PC-3 (cell line): ENCODE measurements around the gene GNG8. TPM values are rescaled to one million over a fixed set of nuclear protein-coding genes. Genes with fewer than 3 reads are reported as not detected.

Experiments used
- ATAC-seq: fragments of 200-7000 bp; cut with Tn5 transposase; 2 replicates; pipeline ENCODE4 v1.9.1; 2020; ENCODE audit warnings: mild to moderate bottlenecking, moderate library complexity
- BruUV-seq: library from RNA; stranded (reverse); fragments of 400-500 nt; replicated peaks from 2 replicates; lab custom pipeline; 2021; lab: Mats Ljungman, UMichigan
- CTCF ChIA-PET: fragments of 300-600 bp; sonication (Branson Sonifier 250); formaldehyde crosslinking; loops from one replicate; lab custom pipeline; 2022; ENCODE audit warnings: antibody characterized with exemption; lab: Charles Lee
- POLR2A ChIA-PET: fragments of 300-600 bp; sonication (Branson Sonifier 250); formaldehyde crosslinking; loops from one replicate; lab custom pipeline; 2022; ENCODE audit warnings: antibody characterized with exemption; ENCODE audit not compliant: unreplicated experiment; lab: Charles Lee
- DNase-seq: peaks from one replicate; pipeline ENCODE4 v3.0.0-alpha.2; 2015
- H2AFZ ChIP-seq: fragments of 300-600 bp; sonication (generic); 2 replicates; pipeline ENCODE4 v1.6.0; 2016; ENCODE audit warnings: antibody characterized with exemption, low read length
- H3F3A ChIP-seq: fragments of 300-600 bp; sonication (generic); one replicate; pipeline ENCODE4 v1.6.0; 2017; ENCODE audit warnings: antibody characterized with exemption, low read length, control low read depth, mild to moderate bottlenecking; ENCODE audit not compliant: unreplicated experiment
- H3K27ac ChIP-seq: fragments of 300-600 bp; sonication (generic); 2 replicates; pipeline ENCODE4 v1.5.1; 2016; ENCODE audit warnings: mild to moderate bottlenecking, low read length
- H3K27me3 ChIP-seq: fragments of 300-600 bp; sonication (generic); 2 replicates; pipeline ENCODE4 v1.6.1; 2016; ENCODE audit warnings: low read length, mixed read lengths
- H3K36me3 ChIP-seq: fragments of 300-600 bp; sonication (generic); 2 replicates; pipeline ENCODE4 v1.6.1; 2016; ENCODE audit warnings: low read depth, mixed run types, low read length, mixed read lengths
- H3K4me1 ChIP-seq: fragments of 300-600 bp; sonication (generic); 2 replicates; pipeline ENCODE4 v1.5.1; 2016; ENCODE audit warnings: low read length; ENCODE audit not compliant: insufficient read depth
- H3K4me2 ChIP-seq: fragments of 300-600 bp; sonication (generic); 2 replicates; pipeline ENCODE4 v1.6.0; 2016; ENCODE audit warnings: low read length
- H3K4me3 ChIP-seq: fragments of 300-600 bp; sonication (generic); 2 replicates; pipeline ENCODE4 v1.5.1; 2016; ENCODE audit warnings: mild to moderate bottlenecking, low read length, mixed read lengths
- H3K79me2 ChIP-seq: fragments of 300-600 bp; sonication (generic); 2 replicates; pipeline ENCODE4 v1.6.1; 2017; ENCODE audit warnings: low read length, mixed read lengths
- H3K9ac ChIP-seq: fragments of 300-600 bp; sonication (generic); 2 replicates; pipeline ENCODE4 v1.6.0; 2016; ENCODE audit warnings: mild to moderate bottlenecking, low read length
- H3K9me2 ChIP-seq: fragments of 300-600 bp; sonication (generic); replicated peaks from 2 replicates; pipeline ENCODE4 v1.6.1; 2016; ENCODE audit warnings: mixed run types, low read length, mixed read lengths
- H3K9me3 ChIP-seq: fragments of 300-600 bp; sonication (generic); 2 replicates; pipeline ENCODE4 v1.6.1; 2016; ENCODE audit warnings: low read length, mixed read lengths
- H4K20me1 ChIP-seq: fragments of 300-600 bp; sonication (generic); 2 replicates; pipeline ENCODE4 v1.6.1; 2016; ENCODE audit warnings: low read length, mixed read lengths
- EZH2 ChIP-seq: fragments of 300-600 bp; sonication (generic); IDR thresholded peaks from one replicate; pipeline ENCODE4 v1.6.1; 2017; ENCODE audit warnings: antibody characterized with exemption, mild to moderate bottlenecking, low read length; ENCODE audit not compliant: unreplicated experiment
- EZH2phosphoT487 ChIP-seq: fragments of 300-600 bp; sonication (generic); IDR thresholded peaks from 2 replicates; pipeline ENCODE4 v1.6.1; 2018; ENCODE audit warnings: mild to moderate bottlenecking, antibody characterized with exemption, low read length, borderline replicate concordance
- intact Hi-C: fragments of 100-400 bp; cut with micrococcal nuclease; formaldehyde crosslinking; loops from 2 replicates; pipeline ENCODE4 v1.9.0; 2023
- total RNA-seq: library from RNA; depleted of rRNA; stranded (reverse); fragments of >200 nt; gene quantifications from 2 replicates; pipeline ENCODE4 v1.2.3, GENCODE V29; 2014
- TF ChIP-seq, protein P1 (sequence below): fragments of 300-600 bp; sonication (generic); conservative IDR thresholded peaks from 2 replicates; pipeline ENCODE4 v1.5.1; 2017; ENCODE audit warnings: antibody characterized with exemption, low read depth, mild to moderate bottlenecking, low read length

GNG8 gene
- total RNA-seq, 1 experiment from 2014 or later = not detected

DNA sequence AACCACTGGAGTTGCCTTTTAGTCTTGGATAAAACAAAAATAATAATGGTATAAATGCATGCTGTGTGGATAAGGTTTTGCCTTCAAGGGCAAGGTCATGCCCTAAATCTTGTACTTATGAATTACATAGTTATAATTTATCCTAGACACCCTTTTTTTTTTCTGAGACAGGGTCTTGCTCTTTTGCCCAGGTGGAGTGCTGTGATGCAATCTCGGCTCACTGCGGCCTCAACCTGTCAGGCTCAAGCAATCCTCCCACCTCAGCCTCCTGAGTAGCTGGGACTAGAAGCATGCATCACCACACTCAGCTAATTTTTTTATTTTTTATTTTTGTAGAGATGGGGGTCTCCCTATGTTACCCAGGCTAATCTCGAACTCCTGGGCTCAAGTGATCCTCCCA, 32.7 kb upstream of the GNG8 start:
- H3K9ac ChIP-seq = no peak overlapping the region
- ChIA-PET POLR2A (no interaction called here), CTCF (no interaction called here)
- no TSS peak for BruUV-seq
- DNase-seq (no peak), ATAC-seq (no peak)
- H3K79me2 ChIP-seq = no peaks in the 10 kb centered on the region
- H4K20me1 ChIP-seq = no peaks in the 10 kb centered on the region
- no peaks in the 10 kb centered on the region for H3F3A ChIP-seq
- TF ChIP-seq EZH2phosphoT487 = no peak
- TF ChIP-seq, protein P1, sequence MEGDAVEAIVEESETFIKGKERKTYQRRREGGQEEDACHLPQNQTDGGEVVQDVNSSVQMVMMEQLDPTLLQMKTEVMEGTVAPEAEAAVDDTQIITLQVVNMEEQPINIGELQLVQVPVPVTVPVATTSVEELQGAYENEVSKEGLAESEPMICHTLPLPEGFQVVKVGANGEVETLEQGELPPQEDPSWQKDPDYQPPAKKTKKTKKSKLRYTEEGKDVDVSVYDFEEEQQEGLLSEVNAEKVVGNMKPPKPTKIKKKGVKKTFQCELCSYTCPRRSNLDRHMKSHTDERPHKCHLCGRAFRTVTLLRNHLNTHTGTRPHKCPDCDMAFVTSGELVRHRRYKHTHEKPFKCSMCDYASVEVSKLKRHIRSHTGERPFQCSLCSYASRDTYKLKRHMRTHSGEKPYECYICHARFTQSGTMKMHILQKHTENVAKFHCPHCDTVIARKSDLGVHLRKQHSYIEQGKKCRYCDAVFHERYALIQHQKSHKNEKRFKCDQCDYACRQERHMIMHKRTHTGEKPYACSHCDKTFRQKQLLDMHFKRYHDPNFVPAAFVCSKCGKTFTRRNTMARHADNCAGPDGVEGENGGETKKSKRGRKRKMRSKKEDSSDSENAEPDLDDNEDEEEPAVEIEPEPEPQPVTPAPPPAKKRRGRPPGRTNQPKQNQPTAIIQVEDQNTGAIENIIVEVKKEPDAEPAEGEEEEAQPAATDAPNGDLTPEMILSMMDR = no peak
- TF ChIP-seq EZH2 = no peak
- no peaks in the 10 kb centered on the region for H3K4me1 ChIP-seq
- H3K4me3 ChIP-seq = no peak overlapping the region
- no peak overlapping the region for H3K4me2 ChIP-seq
- no peaks in the 10 kb centered on the region for H3K27me3 ChIP-seq
- no peak overlapping the region for H3K27ac ChIP-seq
- intact Hi-C loops = no loop called here
- no peaks in the 10 kb centered on the region for H3K9me2 ChIP-seq
- H3K36me3 ChIP-seq = no peaks in the 10 kb centered on the region
- no peaks in the 10 kb centered on the region for H3K9me3 ChIP-seq
- no peak overlapping the region for H2AFZ ChIP-seq

DNA sequence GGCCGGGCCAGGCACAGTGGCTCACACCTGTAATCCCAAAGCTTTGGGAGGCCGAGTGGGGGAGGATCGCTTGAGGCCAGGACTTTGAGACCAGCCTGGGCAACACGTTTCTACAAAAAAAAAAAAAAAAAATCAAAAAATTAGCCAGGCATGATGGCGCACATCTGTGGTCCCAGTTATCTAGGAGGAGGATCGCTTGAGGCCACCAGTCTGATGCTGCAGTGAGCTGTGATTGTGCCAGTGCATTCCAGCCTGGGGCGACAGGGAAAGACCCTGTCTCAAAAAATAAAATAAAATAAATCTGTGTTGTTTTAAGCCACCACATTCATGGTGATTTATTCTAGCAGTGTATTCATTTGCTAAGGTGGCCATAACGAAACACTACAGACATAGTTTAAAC, 29.1 kb upstream of the GNG8 start:
- no TSS peak for BruUV-seq
- Histone ChIP-seq H3K9me2 (no peaks in the 10 kb centered on the region), H3K4me1 (peaks cover 7% of the 10 kb centered on the region), H3K9me3 (no peaks in the 10 kb centered on the region), H3K27me3 (no peaks in the 10 kb centered on the region), H3K79me2 (no peaks in the 10 kb centered on the region), H3K27ac (no peak overlapping the region), H4K20me1 (no peaks in the 10 kb centered on the region), H3K4me3 (no peak overlapping the region), H3K9ac (no peak overlapping the region), H2AFZ (no peak overlapping the region), H3F3A (no peaks in the 10 kb centered on the region), H3K36me3 (no peaks in the 10 kb centered on the region), H3K4me2 (no peak overlapping the region)
- DNase-seq = no peak
- ChIA-PET CTCF (no interaction called here), POLR2A (no interaction called here)
- intact Hi-C loops = no loop called here
- no peak for ATAC-seq
- no peak for TF ChIP-seq EZH2phosphoT487
- TF ChIP-seq, protein P1 = no peak
- no peak for TF ChIP-seq EZH2

DNA sequence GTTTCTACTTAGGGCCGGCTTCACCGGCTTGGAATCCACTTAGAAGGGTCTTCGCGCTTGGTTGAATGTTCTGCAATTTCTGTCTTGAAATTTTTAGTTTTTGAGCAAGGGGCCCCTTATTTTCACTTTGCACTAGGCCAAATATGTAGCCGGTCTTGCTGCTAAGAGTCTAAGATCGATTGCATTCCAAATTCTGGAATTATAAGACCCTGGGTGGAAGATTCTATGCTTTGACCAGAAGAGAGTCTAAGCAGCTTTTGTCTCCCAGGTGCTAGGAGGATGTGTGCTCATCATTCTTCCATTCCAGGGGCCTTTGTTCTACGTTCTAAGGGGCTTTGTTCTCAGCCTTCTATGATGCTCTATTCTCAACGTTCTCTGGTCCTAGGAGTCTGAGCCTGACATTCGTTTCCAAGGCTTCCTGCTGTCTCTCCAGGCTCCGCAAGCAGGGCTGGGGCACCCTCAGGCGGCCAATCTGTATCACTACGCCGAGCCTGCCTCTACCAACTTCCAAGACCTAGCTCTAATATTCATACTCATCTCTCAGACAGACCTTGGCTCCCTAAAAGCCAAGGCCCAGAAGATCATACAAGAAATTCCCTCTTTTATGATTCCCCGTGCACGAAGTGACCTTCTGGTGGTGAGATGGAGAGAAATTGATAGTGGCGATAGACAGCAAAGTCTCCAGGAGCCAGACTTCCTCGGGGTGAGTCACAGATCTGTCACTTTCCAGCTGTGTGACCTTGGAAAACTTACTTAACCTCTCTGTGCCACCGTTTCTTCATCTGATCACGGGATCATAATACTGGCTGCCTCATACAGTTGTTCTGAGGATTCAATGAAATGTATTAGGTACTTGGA, 26.0 kb upstream of the GNG8 start:
- Histone ChIP-seq H2AFZ (peak overlapping the region; percentile 62), H3K9me3 (no peaks in the 10 kb centered on the region), H3K9ac (no peak overlapping the region)

More for the DNA sequence above, 26.0 kb upstream of the GNG8 start:
- Histone ChIP-seq H3F3A (no peaks in the 10 kb centered on the region), H3K9me2 (no peaks in the 10 kb centered on the region), H3K27ac (no peak overlapping the region), H3K27me3 (no peaks in the 10 kb centered on the region), H3K4me2 (peak overlapping the region; percentile 92), H3K4me3 (peak overlapping the region; percentile 66), H3K79me2 (no peaks in the 10 kb centered on the region), H3K36me3 (no peaks in the 10 kb centered on the region), H3K4me1 (peaks cover 9% of the 10 kb centered on the region), H4K20me1 (no peaks in the 10 kb centered on the region)
- BruUV-seq = no TSS peak
- POLR2A ChIA-PET = interaction anchor here (0.5 kb wide), 1 partner anchor 64 kb away, joined by 5 read pairs; no protein-coding TSS in a partner anchor
- intact Hi-C loops = loop anchor here (1.0 kb wide), 1 partner anchor 48 kb away; no protein-coding TSS in a partner anchor
- CTCF ChIA-PET = interaction anchor here (0.5 to 2.2 kb wide), 10 partner anchors 8 to 1338 kb away, joined by 3 to 16 read pairs (median 5); no protein-coding TSS in a partner anchor
- TF ChIP-seq, protein P1 = peak; percentile 86
- no peak for TF ChIP-seq EZH2
- TF ChIP-seq EZH2phosphoT487 = no peak
- ATAC-seq (peak; percentile 65), DNase-seq (peak; percentile 80)
